ENCODE data around the gene MTMR3.

Gene MTMR3

GRCh38 chr22:29947410-29948384 lies 64.7 kb downstream of the MTMR3 start:
- no peak overlapping the region for H2AK5ac ChIP-seq (ENCODE audit: low read length)
- no peak for DNase-seq
- no peak overlapping the region for H3K23ac ChIP-seq (ENCODE audit: low read length)
- H3K4me2 ChIP-seq (ENCODE audit: low read length): no peak overlapping the region
- no peak overlapping the region for H4K5ac ChIP-seq (ENCODE audit: low read length)
- H3K79me2 ChIP-seq (ENCODE audit: control insufficient read depth, insufficient read depth, low read length): peaks cover 7% of the 10 kb centered on the region
- H2BK120ac ChIP-seq (ENCODE audit: low read depth, low read length): no peak overlapping the region
- H2BK15ac ChIP-seq (replicated peaks; ENCODE audit: low read depth): no peak overlapping the region
- H4K8ac ChIP-seq (ENCODE audit: low read depth, low read length): no peak overlapping the region
- no peak overlapping the region for H2BK5ac ChIP-seq (ENCODE audit: low read length)
- peaks cover 3% of the 10 kb centered on the region for H3K79me1 ChIP-seq (ENCODE audit: low read length)
- no CpG with 5 or more reads among the region's 4 CpGs for WGBS (ENCODE audit: extremely low coverage, insufficient coverage, low lambda C conversion rate)
- no peak overlapping the region for H3K4me3 ChIP-seq (ENCODE audit: low read length)
- H3K56ac ChIP-seq (ENCODE audit: low read length): no peak overlapping the region
- no peak overlapping the region for H3K18ac ChIP-seq (ENCODE audit: low read length)
- H3K4me1 ChIP-seq (ENCODE audit: control insufficient read depth, low read depth, low read length): peaks cover 4% of the 10 kb centered on the region
- no peaks in the 10 kb centered on the region for H3K36me3 ChIP-seq (ENCODE audit: control insufficient read depth, insufficient read depth, low read length)
- H3K4ac ChIP-seq (ENCODE audit: low read depth, low read length): no peak overlapping the region
- no peak overlapping the region for H3K27ac ChIP-seq (ENCODE audit: low read depth, low read length)
- no peaks in the 10 kb centered on the region for H3K27me3 ChIP-seq (ENCODE audit: insufficient read depth, low read length, poor library complexity)
- H3K9ac ChIP-seq (ENCODE audit: low read length): no peak overlapping the region

DNA sequence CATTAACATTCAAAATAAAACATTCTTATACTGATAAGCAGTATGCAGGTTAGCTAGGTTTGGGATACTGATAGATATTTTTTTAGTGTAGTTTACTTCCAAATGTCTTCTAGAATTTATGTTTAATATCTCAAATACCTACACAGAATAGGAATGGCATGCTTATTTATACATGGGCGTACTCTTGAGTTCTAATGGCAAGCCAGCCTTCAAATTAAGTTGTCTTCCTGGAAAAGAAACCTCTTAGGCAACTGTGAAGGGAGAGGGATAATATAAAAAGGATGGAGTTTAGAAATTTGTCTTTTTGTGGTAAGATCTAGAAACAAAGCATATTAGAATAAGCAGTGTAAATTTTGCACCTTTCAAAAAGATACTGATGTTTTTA lies 65.4 kb downstream of the MTMR3 start:
- Histone ChIP-seq H3K18ac (ENCODE audit: low read length) (no peak overlapping the region), H3K4ac (ENCODE audit: low read depth, low read length) (no peak overlapping the region), H3K79me1 (ENCODE audit: low read length) (peaks cover 5% of the 10 kb centered on the region), H3K27ac (ENCODE audit: low read depth, low read length) (no peak overlapping the region), H3K9ac (ENCODE audit: low read length) (no peak overlapping the region), H4K8ac (ENCODE audit: low read depth, low read length) (no peak overlapping the region), H2BK5ac (ENCODE audit: low read length) (no peak overlapping the region), H2BK15ac (replicated peaks; ENCODE audit: low read depth) (no peak overlapping the region), H4K5ac (ENCODE audit: low read length) (no peak overlapping the region), H3K4me2 (ENCODE audit: low read length) (no peak overlapping the region), H3K4me1 (ENCODE audit: control insufficient read depth, low read depth, low read length) (peaks cover 4% of the 10 kb centered on the region), H2BK120ac (ENCODE audit: low read depth, low read length) (no peak overlapping the region), H3K27me3 (ENCODE audit: insufficient read depth, low read length, poor library complexity) (no peaks in the 10 kb centered on the region), H3K4me3 (ENCODE audit: low read length) (no peak overlapping the region), H3K56ac (ENCODE audit: low read length) (no peak overlapping the region), H3K23ac (ENCODE audit: low read length) (no peak overlapping the region), H2AK5ac (ENCODE audit: low read length) (no peak overlapping the region), H3K36me3 (ENCODE audit: control insufficient read depth, insufficient read depth, low read length) (no peaks in the 10 kb centered on the region), H3K79me2 (ENCODE audit: control insufficient read depth, insufficient read depth, low read length) (peaks cover 9% of the 10 kb centered on the region)
- DNase-seq: no peak
- WGBS (ENCODE audit: extremely low coverage, insufficient coverage, low lambda C conversion rate): no CpG with 5 or more reads among the region's 1 CpG

- peaks cover 10% of the 10 kb centered on the region for H3K79me2 ChIP-seq (ENCODE audit: control insufficient read depth, insufficient read depth, low read length)
- H2BK15ac ChIP-seq (replicated peaks; ENCODE audit: low read depth): no peak overlapping the region
These were observed 66.9 kb downstream of the MTMR3 start for GRCh38 chr22:29949872-29950271.

DNA sequence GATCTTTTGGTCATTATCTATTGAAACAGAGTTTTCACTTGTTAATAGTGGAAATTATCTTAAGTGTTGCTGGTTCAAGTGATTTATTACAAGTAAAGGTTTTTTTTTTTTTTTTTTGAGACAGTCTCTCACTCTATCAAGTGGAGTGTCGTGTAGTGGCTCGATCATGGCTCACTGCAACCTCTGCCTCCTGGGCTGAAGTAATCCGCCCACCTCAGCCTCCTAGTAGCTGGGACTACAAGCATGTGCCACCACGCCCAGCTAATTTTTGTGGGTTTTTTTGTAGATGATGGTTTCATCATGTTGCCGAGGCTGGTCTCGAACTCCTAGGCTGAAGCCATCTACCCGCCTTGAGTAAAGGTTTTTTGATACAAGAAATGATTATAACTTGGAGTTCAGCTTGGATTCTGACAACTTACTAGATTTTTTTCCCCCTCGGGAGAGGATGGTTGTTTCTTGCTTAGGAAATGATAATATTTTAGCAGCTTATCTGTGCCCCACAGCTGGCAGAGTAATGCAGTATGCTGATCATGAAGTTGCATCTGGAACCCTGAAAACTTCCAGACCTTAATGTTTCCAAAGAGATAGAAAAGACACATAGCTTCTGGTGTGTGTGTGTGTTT lies 68.9 kb downstream of the MTMR3 start:
- Histone ChIP-seq H2BK15ac (replicated peaks; ENCODE audit: low read depth) (no peak overlapping the region), H3K36me3 (ENCODE audit: control insufficient read depth, insufficient read depth, low read length) (no peaks in the 10 kb centered on the region), H3K9ac (ENCODE audit: low read length) (no peak overlapping the region), H3K79me2 (ENCODE audit: control insufficient read depth, insufficient read depth, low read length) (peaks cover 7% of the 10 kb centered on the region), H3K23ac (ENCODE audit: low read length) (no peak overlapping the region), H4K5ac (ENCODE audit: low read length) (no peak overlapping the region), H3K4ac (ENCODE audit: low read depth, low read length) (no peak overlapping the region), H3K56ac (ENCODE audit: low read length) (no peak overlapping the region), H2BK120ac (ENCODE audit: low read depth, low read length) (no peak overlapping the region), H3K4me3 (ENCODE audit: low read length) (no peak overlapping the region), H3K27ac (ENCODE audit: low read depth, low read length) (no peak overlapping the region), H2AK5ac (ENCODE audit: low read length) (no peak overlapping the region), H3K4me2 (ENCODE audit: low read length) (no peak overlapping the region), H3K4me1 (ENCODE audit: control insufficient read depth, low read depth, low read length) (peaks cover 4% of the 10 kb centered on the region), H3K18ac (ENCODE audit: low read length) (no peak overlapping the region), H2BK5ac (ENCODE audit: low read length) (no peak overlapping the region), H3K27me3 (ENCODE audit: insufficient read depth, low read length, poor library complexity) (no peaks in the 10 kb centered on the region), H4K8ac (ENCODE audit: low read depth, low read length) (no peak overlapping the region), H3K79me1 (ENCODE audit: low read length) (peaks cover 5% of the 10 kb centered on the region)
- DNase-seq: no peak
- no CpG with 5 or more reads among the region's 8 CpGs for WGBS (ENCODE audit: extremely low coverage, insufficient coverage, low lambda C conversion rate)

More at GRCh38 chr22:29949872-29950271, 66.9 kb downstream of the MTMR3 start:
- H3K56ac ChIP-seq (ENCODE audit: low read length): no peak overlapping the region
- no peak overlapping the region for H2BK120ac ChIP-seq (ENCODE audit: low read depth, low read length)
- H3K18ac ChIP-seq (ENCODE audit: low read length): no peak overlapping the region
- DNase-seq: no peak
- H3K4me2 ChIP-seq (ENCODE audit: low read length): no peak overlapping the region
- H3K79me1 ChIP-seq (ENCODE audit: low read length): peaks cover 5% of the 10 kb centered on the region
- H3K9ac ChIP-seq (ENCODE audit: low read length): no peak overlapping the region
- H3K4me1 ChIP-seq (ENCODE audit: control insufficient read depth, low read depth, low read length): peaks cover 4% of the 10 kb centered on the region
- H2AK5ac ChIP-seq (ENCODE audit: low read length): no peak overlapping the region
- H4K8ac ChIP-seq (ENCODE audit: low read depth, low read length): no peak overlapping the region
- WGBS (ENCODE audit: extremely low coverage, insufficient coverage, low lambda C conversion rate): no CpG with 5 or more reads among the region's 3 CpGs
- no peak overlapping the region for H3K23ac ChIP-seq (ENCODE audit: low read length)
- H4K5ac ChIP-seq (ENCODE audit: low read length): no peak overlapping the region
- H3K27me3 ChIP-seq (ENCODE audit: insufficient read depth, low read length, poor library complexity): no peaks in the 10 kb centered on the region
- no peak overlapping the region for H3K4ac ChIP-seq (ENCODE audit: low read depth, low read length)
- H3K36me3 ChIP-seq (ENCODE audit: control insufficient read depth, insufficient read depth, low read length): no peaks in the 10 kb centered on the region
- H3K4me3 ChIP-seq (ENCODE audit: low read length): no peak overlapping the region
- H2BK5ac ChIP-seq (ENCODE audit: low read length): no peak overlapping the region
- no peak overlapping the region for H3K27ac ChIP-seq (ENCODE audit: low read depth, low read length)

DNA sequence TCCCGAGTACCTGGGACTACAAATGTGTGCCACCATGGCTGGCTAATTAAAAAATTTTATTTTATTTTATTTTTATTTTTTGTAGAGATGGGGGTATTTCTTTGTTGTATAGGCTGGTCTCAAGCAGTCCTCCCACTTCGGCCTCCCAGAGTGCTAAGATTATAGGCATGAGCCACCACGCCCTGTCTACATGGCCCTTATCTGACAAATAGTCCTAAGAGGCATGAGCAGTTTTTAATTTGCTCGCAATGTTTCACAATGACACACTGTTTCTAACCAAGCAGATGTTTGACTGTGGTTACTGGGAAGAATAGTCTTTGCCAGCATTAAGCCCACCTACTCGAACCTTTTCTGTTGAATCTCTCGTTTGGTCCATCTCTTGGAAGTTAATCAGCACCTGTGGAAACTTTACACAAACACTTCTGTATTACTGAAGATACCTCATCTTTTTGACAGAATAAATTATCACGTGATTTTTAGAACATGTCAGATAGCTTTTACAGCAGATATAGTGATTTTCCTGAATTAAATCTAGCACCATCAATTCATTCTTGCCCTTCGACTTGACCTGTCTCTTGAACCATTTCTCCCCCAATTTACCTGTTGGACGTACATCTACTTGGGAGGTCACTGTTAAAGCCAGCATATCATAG lies 71.4 kb downstream of the MTMR3 start:
- no peak overlapping the region for H2BK15ac ChIP-seq (replicated peaks; ENCODE audit: low read depth)

More for the DNA sequence above, 71.4 kb downstream of the MTMR3 start:
- Histone ChIP-seq H4K8ac (ENCODE audit: low read depth, low read length) (no peak overlapping the region), H3K4ac (ENCODE audit: low read depth, low read length) (no peak overlapping the region), H2AK5ac (ENCODE audit: low read length) (no peak overlapping the region), H3K27ac (ENCODE audit: low read depth, low read length) (no peak overlapping the region), H3K9ac (ENCODE audit: low read length) (no peak overlapping the region), H3K56ac (ENCODE audit: low read length) (no peak overlapping the region), H3K23ac (ENCODE audit: low read length) (no peak overlapping the region), H2BK5ac (ENCODE audit: low read length) (no peak overlapping the region), H2BK120ac (ENCODE audit: low read depth, low read length) (no peak overlapping the region), H3K4me3 (ENCODE audit: low read length) (no peak overlapping the region), H3K79me1 (ENCODE audit: low read length) (peaks cover 3% of the 10 kb centered on the region), H3K79me2 (ENCODE audit: control insufficient read depth, insufficient read depth, low read length) (peaks cover 5% of the 10 kb centered on the region), H3K4me2 (ENCODE audit: low read length) (no peak overlapping the region), H3K27me3 (ENCODE audit: insufficient read depth, low read length, poor library complexity) (no peaks in the 10 kb centered on the region), H4K5ac (ENCODE audit: low read length) (no peak overlapping the region), H3K18ac (ENCODE audit: low read length) (no peak overlapping the region), H3K4me1 (ENCODE audit: control insufficient read depth, low read depth, low read length) (no peaks in the 10 kb centered on the region), H3K36me3 (ENCODE audit: control insufficient read depth, insufficient read depth, low read length) (no peaks in the 10 kb centered on the region)
- DNase-seq: no peak
- no CpG with 5 or more reads among the region's 9 CpGs for WGBS (ENCODE audit: extremely low coverage, insufficient coverage, low lambda C conversion rate)
